H1 (cell line): ENCODE data around the gene IFT74. TPM values are rescaled to one million over a fixed set of nuclear protein-coding genes. Genes with fewer than 3 reads are reported as not detected.

ENCODE experiments used
- CTCF ChIA-PET: fragments of 300-600 bp; sonication (Branson Sonifier 250); formaldehyde crosslinking; loops from one replicate; lab custom pipeline; 2021; ENCODE audit not compliant: partially characterized antibody; lab: Charles Lee
- POLR2A ChIA-PET: fragments of 300-600 bp; sonication (Branson Sonifier 250); formaldehyde crosslinking; loops from one replicate; lab custom pipeline; 2021; ENCODE audit warnings: inconsistent platforms; ENCODE audit not compliant: partially characterized antibody; lab: Charles Lee
- DNase-seq, 2 experiments: peaks; one replicate each; pipeline versions ENCODE4 v3.0.0 to v3.0.0-alpha.2; 2010 to 2022; ENCODE audit warnings: low spot score in 2 of 2, low read depth in 1 of 2, mixed read lengths in 1 of 2
- FAIRE-seq: peaks from 2 replicates; lab custom pipeline; 2011; peaks lifted over from hg19 to GRCh38; lab: Jason Lieb, UNC
- H2AFZ ChIP-seq: 2 replicates; pipeline ENCODE4 v1.8.1; 2012; ENCODE audit warnings: low read length, inconsistent platforms
- H2AK5ac ChIP-seq: 2 replicates; pipeline ENCODE4 v1.6.1; 2013; ENCODE audit warnings: low read depth, low read length
- H2BK120ac ChIP-seq: replicated peaks from 2 replicates; pipeline ENCODE3; 2013; ENCODE audit warnings: low read depth, low read length, inconsistent platforms
- H2BK12ac ChIP-seq: 2 replicates; pipeline ENCODE4 v1.6.1; 2013; ENCODE audit warnings: low read depth, low read length
- H2BK15ac ChIP-seq: 2 replicates; pipeline ENCODE4 v1.6.1; 2013; ENCODE audit warnings: low read length
- H2BK20ac ChIP-seq: 2 replicates; pipeline ENCODE4 v1.6.1; 2013; ENCODE audit warnings: low read length
- H2BK5ac ChIP-seq: 2 replicates; pipeline ENCODE4 v1.6.1; 2013; ENCODE audit warnings: low read depth, low read length
- H3K14ac ChIP-seq: 2 replicates; pipeline ENCODE4 v1.6.1; 2013; ENCODE audit warnings: inconsistent platforms; ENCODE audit not compliant: insufficient read length
- H3K18ac ChIP-seq: 2 replicates; pipeline ENCODE4 v1.6.1; 2013; ENCODE audit warnings: low read length; ENCODE audit errors: extremely low read depth
- H3K23ac ChIP-seq: 2 replicates; pipeline ENCODE4 v1.6.1; 2013; ENCODE audit warnings: inconsistent platforms; ENCODE audit not compliant: insufficient read length
- H3K23me2 ChIP-seq: 2 replicates; pipeline ENCODE4 v1.6.1; 2013; ENCODE audit warnings: low read depth, low read length
- H3K27ac ChIP-seq: 2 replicates; pipeline ENCODE4 v1.6.1; 2011; ENCODE audit warnings: low read depth, low read length, inconsistent platforms
- H3K27me3 ChIP-seq, 4 experiments: replicated peaks in 1 of 4; 1 replicate in 1 of 4; 2 replicates in 3 of 4; pipeline versions ENCODE4 v1.6.1 to v1.8.1; 2011 to 2013; ENCODE audit warnings: low read length in 3 of 4, mild to moderate bottlenecking in 3 of 4, inconsistent platforms in 2 of 4, mixed read lengths in 2 of 4, moderate library complexity in 1 of 4; ENCODE audit not compliant: control insufficient read depth in 3 of 4, insufficient read depth in 3 of 4; ENCODE audit errors: extremely low read depth in 1 of 4
- H3K36me3 ChIP-seq, 4 experiments: 2 replicates each; pipeline versions ENCODE4 v1.6.1 to v1.8.1; 2011 to 2013; ENCODE audit warnings: mild to moderate bottlenecking in 4 of 4, low read length in 3 of 4, moderate library complexity in 2 of 4, control low read depth in 1 of 4, inconsistent platforms in 1 of 4; ENCODE audit not compliant: insufficient read depth in 4 of 4, control insufficient read depth in 2 of 4
- H3K4ac ChIP-seq: replicated peaks from 2 replicates; pipeline ENCODE3; 2013; ENCODE audit warnings: low read length, low read depth, mixed read lengths, inconsistent platforms; ENCODE audit not compliant: insufficient read length
- H3K4me1 ChIP-seq, 4 experiments: replicated peaks in 1 of 4; 1 replicate in 1 of 4; 2 replicates in 3 of 4; pipeline versions ENCODE4 v1.6.1 to v1.8.1; 2011 to 2013; ENCODE audit warnings: low read length in 3 of 4, inconsistent platforms in 2 of 4, mixed read lengths in 1 of 4; ENCODE audit not compliant: insufficient read depth in 4 of 4, control insufficient read depth in 3 of 4
- H3K4me2 ChIP-seq, 2 experiments: 2 replicates each; pipeline versions ENCODE4 v1.6.1 to v1.8.1; 2011 to 2013; ENCODE audit warnings: low read depth in 2 of 2, low read length in 2 of 2, control low read depth in 1 of 2, inconsistent platforms in 1 of 2, mild to moderate bottlenecking in 1 of 2; ENCODE audit not compliant: insufficient read depth in 1 of 2
- H3K4me3 ChIP-seq, 4 experiments: fragments of 200-600, 300-600 bp in 1 of 4; sonication (generic), shearing (Covaris generic), sonication (Bioruptor Twin) in 1 of 4; 2 replicates each; pipeline versions ENCODE4 v1.5.1 to v1.8.1; 2011 to 2016; ENCODE audit warnings: low read length in 4 of 4, low read depth in 3 of 4, control low read depth in 2 of 4, inconsistent platforms in 2 of 4, mild to moderate bottlenecking in 2 of 4, mixed read lengths in 1 of 4, moderate library complexity in 1 of 4; ENCODE audit not compliant: insufficient read depth in 2 of 4; ENCODE audit errors: extremely low read depth in 1 of 4
- H3K56ac ChIP-seq: replicated peaks from 2 replicates; pipeline ENCODE3; 2013; ENCODE audit warnings: low read depth, mild to moderate bottlenecking, mixed read lengths, low read length, inconsistent platforms; ENCODE audit not compliant: insufficient read length
- H3K79me1 ChIP-seq: 2 replicates; pipeline ENCODE4 v1.6.1; 2013; ENCODE audit warnings: low read depth, low read length, control low read depth
- H3K79me2 ChIP-seq, 2 experiments: 2 replicates each; pipeline versions ENCODE4 v1.6.1 to v1.8.1; 2012 to 2013; ENCODE audit warnings: low read length in 2 of 2, mild to moderate bottlenecking in 2 of 2, inconsistent platforms in 1 of 2; ENCODE audit not compliant: insufficient read depth in 2 of 2, control insufficient read depth in 1 of 2
- H3K9ac ChIP-seq, 4 experiments: replicated peaks in 1 of 4; 1 replicate in 1 of 4; 2 replicates in 3 of 4; pipeline versions ENCODE4 v1.6.1 to v1.8.1; 2011 to 2013; ENCODE audit warnings: low read depth in 3 of 4, low read length in 3 of 4, control low read depth in 2 of 4, mild to moderate bottlenecking in 2 of 4, moderate library complexity in 2 of 4, inconsistent platforms in 1 of 4; ENCODE audit errors: extremely low read depth in 1 of 4
- H3K9me3 ChIP-seq, 2 experiments: 2 replicates each; pipeline versions ENCODE4 v1.6.1 to v1.8.1; 2012 to 2013; ENCODE audit warnings: mild to moderate bottlenecking in 2 of 2, moderate library complexity in 2 of 2, control low read depth in 1 of 2, inconsistent platforms in 1 of 2, low read depth in 1 of 2, low read length in 1 of 2, mixed read lengths in 1 of 2; ENCODE audit not compliant: insufficient read depth in 2 of 2
- H4K20me1 ChIP-seq, 2 experiments: replicated peaks in 1 of 2; 2 replicates each; pipeline versions ENCODE3 to v1.8.1; 2011 to 2013; ENCODE audit warnings: inconsistent platforms in 2 of 2, low read length in 2 of 2, mild to moderate bottlenecking in 1 of 2; ENCODE audit not compliant: insufficient read depth in 2 of 2, control insufficient read depth in 1 of 2
- H4K5ac ChIP-seq: 2 replicates; pipeline ENCODE4 v1.6.1; 2013; ENCODE audit warnings: low read length, low read depth, mixed read lengths, inconsistent platforms; ENCODE audit not compliant: insufficient read length
- H4K8ac ChIP-seq: 2 replicates; pipeline ENCODE4 v1.8.0; 2013; ENCODE audit warnings: mild to moderate bottlenecking, moderate library complexity, low read length, inconsistent platforms; ENCODE audit not compliant: insufficient read depth; ENCODE audit errors: extremely low read depth
- H4K91ac ChIP-seq: replicated peaks from 2 replicates; pipeline ENCODE3; 2013; ENCODE audit warnings: low read length, mixed read lengths, inconsistent platforms; ENCODE audit not compliant: insufficient read length
- ATF2 ChIP-seq: IDR thresholded peaks from 2 replicates; pipeline ENCODE4 v1.6.1; 2012; ENCODE audit warnings: low read length, inconsistent platforms
- CEBPB ChIP-seq: IDR thresholded peaks from 2 replicates; pipeline ENCODE4 v1.6.1; 2012; ENCODE audit warnings: low read depth, low read length
- CREB1 ChIP-seq: IDR thresholded peaks from 2 replicates; pipeline ENCODE4 v1.6.1; 2012; ENCODE audit warnings: inconsistent platforms
- EZH2 ChIP-seq: fragments of 200-600 bp; sonication (generic); IDR thresholded peaks from 2 replicates; pipeline ENCODE4 v1.7.1; 2012; ENCODE audit warnings: low read depth, mild to moderate bottlenecking, moderate library complexity, low read length, inconsistent platforms; ENCODE audit not compliant: severe bottlenecking
- KDM5A ChIP-seq: fragments of 200-600 bp; IDR thresholded peaks from 2 replicates; pipeline ENCODE4 v1.7.1; 2012; ENCODE audit warnings: mild to moderate bottlenecking, low read length, inconsistent platforms, mixed read lengths
- MAFK ChIP-seq: IDR thresholded peaks from 2 replicates; pipeline ENCODE4 v1.6.1; 2012; ENCODE audit warnings: low read depth, mild to moderate bottlenecking, improper control_type of control experiment, low read length
- RAD21 ChIP-seq, 2 experiments: IDR thresholded peaks in 1 of 2; conservative IDR thresholded peaks in 1 of 2; 2 replicates each; pipeline ENCODE4 v1.6.1; 2011; ENCODE audit warnings: low read depth in 2 of 2, low read length in 2 of 2, improper control_type of control experiment in 1 of 2, inconsistent platforms in 1 of 2, mild to moderate bottlenecking in 1 of 2, moderate library complexity in 1 of 2
- RFX5 ChIP-seq: IDR thresholded peaks from 2 replicates; pipeline ENCODE4 v1.6.1; 2011; ENCODE audit warnings: low read depth, low read length, improper control_type of control experiment, borderline replicate concordance
- SAP30 ChIP-seq: fragments of 300-600 bp; sonication (generic); IDR thresholded peaks from 2 replicates; pipeline ENCODE4 v1.7.1; 2012; ENCODE audit warnings: low read length, moderate library complexity, mild to moderate bottlenecking, inconsistent platforms; ENCODE audit not compliant: insufficient read depth, insufficient replicate concordance
- SP1 ChIP-seq: IDR thresholded peaks from 2 replicates; pipeline ENCODE4 v1.6.1; 2011; ENCODE audit warnings: low read depth, low read length
- TAF1 ChIP-seq: IDR thresholded peaks from 2 replicates; pipeline ENCODE4 v1.6.1; 2011; ENCODE audit warnings: mild to moderate bottlenecking, low read depth, low read length
- USF2 ChIP-seq: IDR thresholded peaks from 2 replicates; pipeline ENCODE4 v1.6.1; 2011; ENCODE audit warnings: low read length, improper control_type of control experiment
- WGBS, 2 experiments: shearing (Covaris generic) in 1 of 2; methylation state at CpG; one replicate each; pipeline versions ENCODE4 v1.1.6 to v1.1.7; 2013 to 2015; ENCODE audit warnings: low lambda C conversion rate in 2 of 2, mixed read lengths in 2 of 2, inconsistent platforms in 1 of 2, low coverage in 1 of 2, missing lambda C conversion rate in 1 of 2; ENCODE audit not compliant: insufficient replicate concordance in 2 of 2, insufficient coverage in 1 of 2, insufficient read length in 1 of 2; ENCODE audit errors: extremely low coverage in 1 of 2, missing lambda C conversion rate in 1 of 2; 5-methylcytosine and 5-hydroxymethylcytosine counted together
- polyA plus RNA-seq, 7 experiments: library from polyadenylated mRNA; depleted of rRNA in 3 of 7; stranded (reverse) in 5 of 7; unstranded in 2 of 7; fragments of >200 nt in 5 of 7; fragments of 200-250 nt in 2 of 7; gene quantifications; 1 replicate in 5 of 7; 2 replicates in 1 of 7; 4 replicates in 1 of 7; pipeline versions ENCODE4 v1.2.1 to v1.2.3, GENCODE V29; 2011 to 2013; ENCODE audit warnings: missing spikeins in 2 of 7, mixed read lengths in 2 of 7
- total RNA-seq: library from RNA; stranded (reverse); fragmentation: NEBNext Ultra II Directional; extraction: Animal tissue kit (Norgen Biotek cat#: 25700); gene quantifications from 2 replicates; pipeline ENCODE4 v1.2.1, GENCODE V29; 2021

The IFT74 gene
- total and polyA plus RNA-seq, 2 of the 8 experiments (the other 6 are each of a cell fraction or from before 2014, with no cell fraction given): 4.4 to 17.8 TPM

DNA sequence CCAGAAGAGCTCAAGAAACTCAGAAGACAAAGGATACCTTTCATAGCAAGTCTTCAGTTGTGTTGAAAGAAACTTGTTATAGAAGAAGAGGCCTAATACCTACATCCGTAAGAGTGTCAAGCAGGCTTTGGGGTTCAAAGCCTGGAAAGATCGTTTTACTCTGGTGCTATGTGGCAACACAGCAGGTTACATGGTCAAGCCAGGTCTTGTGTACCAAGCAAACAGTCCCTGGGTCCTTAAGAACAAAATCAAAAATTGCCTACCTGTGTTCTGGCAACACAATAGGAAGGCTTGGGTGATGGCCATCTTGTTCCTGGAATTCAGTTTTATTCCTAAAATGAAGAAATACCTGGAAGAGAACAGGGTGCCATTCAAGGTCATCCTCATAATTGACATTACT, 81.3 kb downstream of the IFT74 start:
- Histone ChIP-seq H4K91ac (no peak overlapping the region), H3K4ac (no peak overlapping the region), H3K4me1 (no peaks in the 10 kb centered on the region), H3K36me3 (no peaks in the 10 kb centered on the region), H2BK15ac (no peak overlapping the region), H3K79me2 (no peaks in the 10 kb centered on the region), H2AFZ (no peak overlapping the region), H3K27ac (no peak overlapping the region), H3K23ac (no peak overlapping the region), H2AK5ac (no peak overlapping the region), H4K20me1 (no peaks in the 10 kb centered on the region), H2BK5ac (no peak overlapping the region), H2BK12ac (no peak overlapping the region), H4K5ac (no peak overlapping the region), H2BK120ac (no peak overlapping the region), H3K27me3 (no peaks in the 10 kb centered on the region), H3K79me1 (no peaks in the 10 kb centered on the region), H3K4me3 (no peak overlapping the region), H2BK20ac (no peak overlapping the region), H3K14ac (no peak overlapping the region), H3K4me2 (no peak overlapping the region), H3K23me2 (no peaks in the 10 kb centered on the region), H3K18ac (no peak overlapping the region), H3K9ac (no peak overlapping the region), H4K8ac (no peak overlapping the region), H3K9me3 (no peaks in the 10 kb centered on the region), H3K56ac (no peak overlapping the region)
- DNase-seq (no peak), FAIRE-seq (no peak)
- WGBS, 2 experiments: 91% methylated on average over 2 of the region's 2 CpGs; no CpG with 5 or more reads in 1 of the 2 experiments
- CTCF ChIA-PET: interaction anchor here (0.5 to 0.6 kb wide), 2 partner anchors 272 to 321 kb away, joined by 3 to 4 read pairs; no protein-coding TSS in a partner anchor
- POLR2A ChIA-PET: interaction anchor here (1.0 kb wide), 1 partner anchor 179 kb away, joined by 3 read pairs; no protein-coding TSS in a partner anchor
- TF ChIP-seq RFX5 (no peak), ATF2 (no peak), KDM5A (no peak), EZH2 (no peak), CEBPB (no peak), TAF1 (no peak), CREB1 (no peak), SP1 (no peak), MAFK (no peak), RAD21 (IDR thresholded peaks at IDR 0.05 in 1 of 2, conservative IDR thresholded peaks at IDR 0.05 in 1 of 2; ENCODE audit: low read depth in 2 of 2, low read length in 2 of 2) (no peak), USF2 (no peak), SAP30 (no peak)
